Peyer's patch (tissue), 4 donors: ENCODE measurements around the gene CCDC3.

Experiments used
- CTCF ChIP-seq, 6 experiments: fragments of 450-650 bp in 4 of 6; fragments of 200-600 bp in 2 of 6; sonication (generic) in 1 of 6; IDR thresholded peaks; one replicate each; pipeline ENCODE4 v1.5.1; 2017 to 2019; ENCODE audit warnings: antibody characterized with exemption in 6 of 6, mild to moderate bottlenecking in 3 of 6, moderate library complexity in 1 of 6
- POLR2A ChIP-seq, 2 donors: fragments of 450-650 bp; IDR thresholded peaks; one replicate each; pipeline ENCODE4 v1.5.1; 2017; ENCODE audit warnings: antibody characterized with exemption in 2 of 2, mild to moderate bottlenecking in 2 of 2, moderate library complexity in 2 of 2

GRCh38 chr10:12943425-12943824 is 58.1 kb downstream of the CCDC3 start:
- TF ChIP-seq CTCF (IDR thresholded peaks at IDR 0.05) (no peak), POLR2A (IDR thresholded peaks at IDR 0.05) (no peak)
